ENCODE data around the gene MACROD1.

The MACROD1 gene

DNA sequence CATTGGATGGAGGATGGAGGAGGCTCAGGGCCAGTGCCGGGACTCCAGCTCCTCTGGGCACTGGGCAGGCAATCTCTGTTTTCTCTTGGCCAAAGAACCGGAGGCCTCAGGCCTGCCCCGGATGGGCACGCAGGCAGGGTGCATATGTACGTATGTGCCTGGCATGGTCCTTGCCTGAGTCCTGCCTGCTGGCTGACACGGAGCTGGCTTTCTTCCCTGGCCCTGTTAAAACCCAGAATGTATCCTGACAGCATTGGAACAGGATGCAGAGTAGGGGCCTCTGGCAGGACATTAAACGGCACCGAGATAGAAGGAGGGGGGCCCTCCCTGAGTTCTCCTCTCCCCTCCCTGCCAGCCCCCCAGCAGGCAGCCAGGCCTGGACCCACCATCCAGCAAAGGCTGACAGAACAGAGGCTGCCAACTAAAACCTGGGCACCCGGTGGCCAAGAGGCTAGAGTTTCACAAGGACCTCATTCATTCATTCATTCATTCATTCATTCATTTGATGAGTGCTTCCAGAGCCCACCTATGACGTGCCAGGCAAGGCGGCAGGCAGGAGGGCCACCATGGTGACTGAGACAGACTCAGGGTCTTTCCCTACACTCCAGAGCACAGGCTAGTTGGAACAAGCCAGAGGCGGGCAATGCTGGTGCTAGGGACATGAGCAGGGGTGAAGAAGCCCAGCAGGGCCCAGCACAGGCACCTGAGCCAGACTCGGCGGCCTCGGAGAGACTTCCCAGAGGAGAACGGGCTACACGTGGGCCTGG is 101.4 kb downstream of the MACROD1 start:
- TF ChIP-seq, protein P1, sequence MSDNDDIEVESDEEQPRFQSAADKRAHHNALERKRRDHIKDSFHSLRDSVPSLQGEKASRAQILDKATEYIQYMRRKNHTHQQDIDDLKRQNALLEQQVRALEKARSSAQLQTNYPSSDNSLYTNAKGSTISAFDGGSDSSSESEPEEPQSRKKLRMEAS (IDR thresholded peaks at IDR 0.05), result no peak
- no peak for TF ChIP-seq ZBTB7A (IDR thresholded peaks at IDR 0.05; ENCODE audit: low read depth)
- no peak for TF ChIP-seq TAF1 (IDR thresholded peaks at IDR 0.05; ENCODE audit: low read depth)

DNA sequence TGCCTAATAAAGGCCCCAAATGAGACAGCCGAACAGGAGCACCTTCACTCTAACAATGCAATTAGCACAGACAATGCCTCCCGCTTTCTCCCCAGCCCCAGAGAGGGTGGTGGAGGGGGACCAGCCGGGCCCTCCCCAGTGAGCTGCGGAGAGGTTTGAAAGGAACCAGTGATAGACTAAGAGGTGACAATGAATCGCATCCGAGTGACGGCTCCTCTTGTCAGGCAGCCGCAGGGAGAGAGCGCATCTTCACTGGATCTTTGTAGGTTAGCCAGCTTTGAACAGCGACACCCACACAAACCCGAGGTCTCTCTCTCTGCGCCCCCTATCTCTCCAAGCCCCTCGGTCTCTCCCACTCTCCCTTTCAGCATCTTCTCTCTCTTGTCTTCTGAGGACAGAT is 102.1 kb downstream of the MACROD1 start:
- TF ChIP-seq ZBTB7A (IDR thresholded peaks at IDR 0.05; ENCODE audit: low read depth) (no peak), TEAD4 (IDR thresholded peaks at IDR 0.05) (no peak), CREB1 (IDR thresholded peaks at IDR 0.05; ENCODE audit: low read depth) (no peak), NFIC (IDR thresholded peaks at IDR 0.05) (no peak), FOXM1 (IDR thresholded peaks at IDR 0.05; ENCODE audit: borderline replicate concordance, low read depth) (no peak), CEBPB (IDR thresholded peaks at IDR 0.05) (no peak), YY1 (IDR thresholded peaks at IDR 0.05; ENCODE audit: low read depth) (no peak), TCF12 (IDR thresholded peaks at IDR 0.05; ENCODE audit: low read depth) (no peak), RAD21 (IDR thresholded peaks at IDR 0.05; ENCODE audit: low read depth) (no peak), EGR1 (IDR thresholded peaks at IDR 0.05) (no peak), TAF1 (IDR thresholded peaks at IDR 0.05; ENCODE audit: low read depth) (no peak), EP300 (IDR thresholded peaks at IDR 0.05; ENCODE audit: borderline replicate concordance) (no peak)
- TF ChIP-seq, protein P1 (IDR thresholded peaks at IDR 0.05), result no peak
- TF ChIP-seq, protein P2, sequence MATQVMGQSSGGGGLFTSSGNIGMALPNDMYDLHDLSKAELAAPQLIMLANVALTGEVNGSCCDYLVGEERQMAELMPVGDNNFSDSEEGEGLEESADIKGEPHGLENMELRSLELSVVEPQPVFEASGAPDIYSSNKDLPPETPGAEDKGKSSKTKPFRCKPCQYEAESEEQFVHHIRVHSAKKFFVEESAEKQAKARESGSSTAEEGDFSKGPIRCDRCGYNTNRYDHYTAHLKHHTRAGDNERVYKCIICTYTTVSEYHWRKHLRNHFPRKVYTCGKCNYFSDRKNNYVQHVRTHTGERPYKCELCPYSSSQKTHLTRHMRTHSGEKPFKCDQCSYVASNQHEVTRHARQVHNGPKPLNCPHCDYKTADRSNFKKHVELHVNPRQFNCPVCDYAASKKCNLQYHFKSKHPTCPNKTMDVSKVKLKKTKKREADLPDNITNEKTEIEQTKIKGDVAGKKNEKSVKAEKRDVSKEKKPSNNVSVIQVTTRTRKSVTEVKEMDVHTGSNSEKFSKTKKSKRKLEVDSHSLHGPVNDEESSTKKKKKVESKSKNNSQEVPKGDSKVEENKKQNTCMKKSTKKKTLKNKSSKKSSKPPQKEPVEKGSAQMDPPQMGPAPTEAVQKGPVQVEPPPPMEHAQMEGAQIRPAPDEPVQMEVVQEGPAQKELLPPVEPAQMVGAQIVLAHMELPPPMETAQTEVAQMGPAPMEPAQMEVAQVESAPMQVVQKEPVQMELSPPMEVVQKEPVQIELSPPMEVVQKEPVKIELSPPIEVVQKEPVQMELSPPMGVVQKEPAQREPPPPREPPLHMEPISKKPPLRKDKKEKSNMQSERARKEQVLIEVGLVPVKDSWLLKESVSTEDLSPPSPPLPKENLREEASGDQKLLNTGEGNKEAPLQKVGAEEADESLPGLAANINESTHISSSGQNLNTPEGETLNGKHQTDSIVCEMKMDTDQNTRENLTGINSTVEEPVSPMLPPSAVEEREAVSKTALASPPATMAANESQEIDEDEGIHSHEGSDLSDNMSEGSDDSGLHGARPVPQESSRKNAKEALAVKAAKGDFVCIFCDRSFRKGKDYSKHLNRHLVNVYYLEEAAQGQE (IDR thresholded peaks at IDR 0.05; ENCODE audit: low read depth), result no peak
- TF ChIP-seq, protein P3, sequence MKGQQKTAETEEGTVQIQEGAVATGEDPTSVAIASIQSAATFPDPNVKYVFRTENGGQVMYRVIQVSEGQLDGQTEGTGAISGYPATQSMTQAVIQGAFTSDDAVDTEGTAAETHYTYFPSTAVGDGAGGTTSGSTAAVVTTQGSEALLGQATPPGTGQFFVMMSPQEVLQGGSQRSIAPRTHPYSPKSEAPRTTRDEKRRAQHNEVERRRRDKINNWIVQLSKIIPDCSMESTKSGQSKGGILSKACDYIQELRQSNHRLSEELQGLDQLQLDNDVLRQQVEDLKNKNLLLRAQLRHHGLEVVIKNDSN (IDR thresholded peaks at IDR 0.05), result no peak

DNA sequence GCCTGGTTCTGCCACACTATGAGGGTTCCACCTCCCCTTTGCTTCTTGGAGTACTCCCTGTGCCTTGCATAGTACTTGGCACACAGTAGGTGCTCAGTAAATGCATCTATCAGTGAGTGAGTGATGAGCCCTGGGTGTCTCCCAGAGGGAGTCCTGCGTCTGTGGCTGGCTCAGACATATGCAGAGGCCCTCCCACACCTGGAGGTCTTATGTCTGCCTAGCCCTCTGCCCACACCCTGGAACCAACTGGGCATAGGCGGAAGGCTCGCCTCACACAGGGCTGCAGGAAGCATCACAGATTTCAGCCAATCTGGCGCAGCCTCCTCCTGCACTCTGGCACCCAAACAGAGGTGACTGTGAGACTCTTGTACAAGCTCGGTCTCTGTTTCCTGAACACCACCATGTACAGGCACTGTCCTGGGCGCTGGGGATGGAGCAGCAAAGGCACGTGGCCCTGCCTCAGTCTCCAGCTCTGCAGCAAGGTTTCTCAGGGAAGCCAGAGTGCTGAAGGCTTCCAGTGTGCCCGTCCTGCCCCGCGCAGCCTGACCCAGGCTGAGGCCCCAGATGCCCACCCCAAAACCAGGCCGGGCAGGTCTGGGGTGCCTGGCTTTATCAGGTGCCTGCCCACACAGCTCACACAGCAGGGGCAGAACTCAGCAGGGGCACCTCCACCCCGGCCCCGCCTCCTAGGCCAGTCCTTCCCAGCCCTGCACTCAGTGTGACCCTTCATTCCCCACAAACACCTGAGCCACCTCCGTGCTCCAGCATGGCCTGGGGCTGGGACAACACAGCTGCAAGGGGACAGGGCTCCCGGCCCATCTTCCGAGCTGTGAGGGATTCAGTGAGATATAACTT is 103.5 kb downstream of the MACROD1 start:
- no peak for TF ChIP-seq NFIC (IDR thresholded peaks at IDR 0.05)
- TF ChIP-seq TCF12 (IDR thresholded peaks at IDR 0.05; ENCODE audit: low read depth), result no peak
- TF ChIP-seq FOXM1 (IDR thresholded peaks at IDR 0.05; ENCODE audit: borderline replicate concordance, low read depth), result no peak
- TF ChIP-seq EGR1 (IDR thresholded peaks at IDR 0.05), result no peak
- TF ChIP-seq, protein P2 (IDR thresholded peaks at IDR 0.05; ENCODE audit: low read depth), result no peak

DNA sequence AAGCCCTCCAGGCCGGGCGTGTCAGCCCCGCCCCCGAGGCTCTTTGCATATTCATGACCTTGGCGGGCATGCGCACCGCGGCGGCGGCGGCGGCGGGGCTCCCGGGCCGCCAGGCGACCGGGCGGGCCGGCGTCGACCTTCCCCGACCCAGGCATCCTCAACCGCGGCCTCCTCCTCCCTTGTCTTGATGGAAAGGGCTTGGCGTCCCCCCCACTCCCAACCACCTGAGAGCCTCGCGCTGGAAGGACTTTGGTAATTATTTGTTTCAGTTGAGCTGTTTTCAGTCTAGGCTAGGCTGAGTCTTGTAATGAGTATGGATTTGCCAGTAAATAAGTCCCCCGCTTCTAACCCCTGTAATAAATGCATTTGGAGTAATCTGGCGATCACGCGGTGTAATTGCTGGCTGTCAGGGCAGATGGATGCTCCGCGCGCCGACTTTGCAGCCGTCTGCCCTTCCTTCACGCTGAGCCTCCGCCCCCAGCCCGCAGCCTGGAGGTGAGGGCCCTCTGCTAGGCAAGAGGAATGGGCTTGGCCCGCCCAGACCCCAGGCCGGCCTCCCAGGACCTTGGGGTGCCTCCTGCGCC is 105.0 kb downstream of the MACROD1 start:
- TF ChIP-seq, protein P2 (IDR thresholded peaks at IDR 0.05; ENCODE audit: low read depth), result no peak
- TF ChIP-seq TAF1 (IDR thresholded peaks at IDR 0.05; ENCODE audit: low read depth), result no peak
- no peak for TF ChIP-seq FOXM1 (IDR thresholded peaks at IDR 0.05; ENCODE audit: borderline replicate concordance, low read depth)

Measured in Ishikawa (cell line).